AG10803 (cell line): Measurements from ENCODE around the gene GP1BA.

Experiments
- DNase-seq: peaks from one replicate; pipeline ENCODE4 v3.0.0; 2010; ENCODE audit warnings: low read depth
- H3K4me3 ChIP-seq: 2 replicates; pipeline ENCODE4 v1.5.1; 2011; ENCODE audit warnings: mild to moderate bottlenecking, low read length, control low read depth
- TF ChIP-seq, protein P1 (sequence below): conservative IDR thresholded peaks from 2 replicates; pipeline ENCODE4 v1.5.1; 2011; ENCODE audit warnings: mild to moderate bottlenecking, low read length, control low read depth, inconsistent platforms

Gene GP1BA

DNA sequence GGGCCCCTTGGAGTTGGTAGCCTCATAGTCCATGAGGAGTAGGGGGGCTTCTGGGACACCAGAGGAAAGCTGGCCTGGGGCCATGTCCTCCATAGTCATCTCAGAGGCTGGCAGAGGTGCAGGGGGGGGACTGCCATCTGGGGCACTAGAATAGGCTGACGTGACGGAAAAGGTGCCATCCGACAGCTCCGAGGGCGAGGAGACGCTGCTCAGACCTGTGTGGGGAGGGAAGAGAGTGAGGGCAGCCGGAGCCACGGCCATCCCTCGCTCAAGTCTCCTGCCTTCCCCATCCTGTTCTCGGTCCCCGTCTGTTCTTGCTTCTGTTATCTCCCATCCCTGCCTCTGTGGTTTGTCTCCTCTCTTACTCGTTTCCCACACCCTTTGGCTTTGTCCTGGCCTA lies 40.2 kb downstream of the GP1BA start:
- TF ChIP-seq, protein P1, sequence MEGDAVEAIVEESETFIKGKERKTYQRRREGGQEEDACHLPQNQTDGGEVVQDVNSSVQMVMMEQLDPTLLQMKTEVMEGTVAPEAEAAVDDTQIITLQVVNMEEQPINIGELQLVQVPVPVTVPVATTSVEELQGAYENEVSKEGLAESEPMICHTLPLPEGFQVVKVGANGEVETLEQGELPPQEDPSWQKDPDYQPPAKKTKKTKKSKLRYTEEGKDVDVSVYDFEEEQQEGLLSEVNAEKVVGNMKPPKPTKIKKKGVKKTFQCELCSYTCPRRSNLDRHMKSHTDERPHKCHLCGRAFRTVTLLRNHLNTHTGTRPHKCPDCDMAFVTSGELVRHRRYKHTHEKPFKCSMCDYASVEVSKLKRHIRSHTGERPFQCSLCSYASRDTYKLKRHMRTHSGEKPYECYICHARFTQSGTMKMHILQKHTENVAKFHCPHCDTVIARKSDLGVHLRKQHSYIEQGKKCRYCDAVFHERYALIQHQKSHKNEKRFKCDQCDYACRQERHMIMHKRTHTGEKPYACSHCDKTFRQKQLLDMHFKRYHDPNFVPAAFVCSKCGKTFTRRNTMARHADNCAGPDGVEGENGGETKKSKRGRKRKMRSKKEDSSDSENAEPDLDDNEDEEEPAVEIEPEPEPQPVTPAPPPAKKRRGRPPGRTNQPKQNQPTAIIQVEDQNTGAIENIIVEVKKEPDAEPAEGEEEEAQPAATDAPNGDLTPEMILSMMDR: no peak
- DNase-seq: no peak
- H3K4me3 ChIP-seq: no peak overlapping the region

DNA sequence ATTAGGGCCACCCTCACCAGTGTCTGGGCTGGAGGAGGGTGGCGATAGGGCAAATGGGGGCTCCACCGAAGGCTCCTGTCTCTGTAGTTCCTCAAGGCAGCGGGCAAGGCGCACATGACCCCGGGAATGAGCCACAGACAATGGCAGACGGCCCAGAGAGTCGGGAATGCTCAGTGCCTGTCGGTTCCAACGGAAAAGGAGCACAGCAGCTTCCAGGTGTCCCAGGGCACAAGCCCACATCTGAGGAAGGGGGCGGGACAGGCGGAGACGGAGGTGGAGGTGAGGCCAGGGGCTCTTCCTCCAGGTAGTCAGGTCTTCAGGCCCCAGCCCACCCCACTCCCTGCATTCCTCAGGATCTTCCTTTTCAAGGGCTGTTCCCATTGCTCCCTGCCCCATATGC lies 40.7 kb downstream of the GP1BA start:
- H3K4me3 ChIP-seq: no peak overlapping the region
- no peak for DNase-seq
- TF ChIP-seq, protein P1: no peak

DNA sequence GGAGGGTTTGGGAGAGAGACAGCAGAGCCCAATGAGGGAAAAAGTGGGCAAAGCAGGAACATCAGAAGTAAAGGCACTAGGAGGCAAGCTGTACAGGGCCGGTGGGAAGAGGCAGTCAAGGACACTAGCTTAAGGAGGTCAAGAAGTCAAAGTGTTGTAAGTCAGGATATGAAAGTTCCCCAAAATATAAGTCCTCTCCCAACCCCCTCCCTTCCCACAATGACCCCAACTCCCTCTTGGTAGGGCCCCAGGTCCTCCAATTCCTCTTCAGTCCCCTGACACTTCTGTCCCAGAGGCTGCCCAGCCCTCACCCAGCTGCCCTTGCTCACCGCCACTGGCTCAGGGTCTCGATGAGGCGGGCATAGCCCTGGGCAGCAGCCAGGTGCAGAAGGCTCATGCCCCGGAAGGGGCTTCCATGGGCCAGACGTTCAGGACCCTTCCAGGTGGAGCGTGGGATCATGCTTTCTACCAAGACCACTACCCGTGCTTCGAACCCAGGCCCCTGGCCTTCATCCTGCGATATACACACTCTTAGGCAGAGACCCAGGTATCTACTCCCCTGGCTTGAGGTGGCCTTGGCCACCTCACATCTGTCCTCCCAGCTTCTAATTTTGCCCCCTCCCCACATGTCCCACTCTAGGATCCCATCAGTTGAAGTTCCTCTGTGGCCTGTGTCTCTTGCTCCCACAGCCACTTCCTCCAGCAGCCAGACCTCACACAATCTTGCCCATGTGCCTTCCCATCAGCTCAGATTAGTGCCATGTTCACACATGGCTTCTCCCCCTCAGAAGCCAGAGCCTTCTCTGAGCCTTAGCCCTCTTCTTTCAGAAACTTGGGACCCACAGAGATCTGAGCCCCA lies 41.4 kb downstream of the GP1BA start:
- H3K4me3 ChIP-seq: no peak overlapping the region
- TF ChIP-seq, protein P1: no peak
- no peak for DNase-seq

DNA sequence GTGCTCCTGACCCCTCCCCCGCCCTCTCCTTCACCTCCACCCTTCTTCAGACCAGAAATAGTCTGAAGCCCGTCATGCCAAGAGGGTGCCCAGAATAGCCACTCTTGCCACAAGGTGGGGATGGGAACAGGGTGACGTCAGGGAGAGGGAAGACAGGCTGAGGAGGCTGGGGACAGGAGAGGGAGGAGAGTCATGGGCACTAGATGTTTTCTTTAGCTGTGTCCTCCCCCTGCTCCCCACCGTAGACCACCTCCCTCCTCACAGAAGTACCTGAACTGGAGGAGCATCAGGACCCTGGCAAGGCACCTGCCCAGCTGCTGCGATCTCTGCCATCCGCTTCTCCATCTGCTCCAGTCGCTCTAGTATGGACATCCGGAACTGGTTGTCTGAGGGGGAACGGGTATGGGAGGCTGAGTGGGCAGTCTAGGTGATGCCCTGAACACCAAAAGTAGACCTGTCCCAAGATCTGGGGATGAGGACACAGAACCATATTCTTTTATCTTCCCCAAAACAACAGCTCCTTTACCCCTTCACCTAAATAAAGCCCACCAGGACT lies 42.1 kb downstream of the GP1BA start:
- DNase-seq: no peak
- no peak overlapping the region for H3K4me3 ChIP-seq
- TF ChIP-seq, protein P1: no peak

DNA sequence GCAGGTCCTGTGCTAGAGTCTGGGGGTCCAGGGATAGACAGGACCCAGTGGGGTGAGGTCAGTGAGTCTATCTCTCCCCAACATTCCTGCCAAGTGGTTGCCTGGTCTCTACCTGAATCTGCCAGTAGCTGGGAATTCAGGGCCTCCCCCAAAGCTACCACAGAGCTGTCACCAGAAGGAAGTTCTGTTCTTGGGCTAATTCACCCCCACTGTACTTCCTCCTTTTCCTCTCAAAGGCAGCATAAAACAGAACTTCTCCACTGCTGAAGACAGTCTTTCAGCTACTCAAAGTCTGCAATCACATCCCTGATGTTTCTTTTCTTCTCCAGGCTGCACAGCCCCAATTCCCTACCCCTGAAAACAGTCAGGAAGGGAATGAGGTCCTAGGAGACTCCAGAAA lies 46.6 kb downstream of the GP1BA start:
- no peak for DNase-seq
- H3K4me3 ChIP-seq: no peak overlapping the region
- TF ChIP-seq, protein P1: no peak

DNA sequence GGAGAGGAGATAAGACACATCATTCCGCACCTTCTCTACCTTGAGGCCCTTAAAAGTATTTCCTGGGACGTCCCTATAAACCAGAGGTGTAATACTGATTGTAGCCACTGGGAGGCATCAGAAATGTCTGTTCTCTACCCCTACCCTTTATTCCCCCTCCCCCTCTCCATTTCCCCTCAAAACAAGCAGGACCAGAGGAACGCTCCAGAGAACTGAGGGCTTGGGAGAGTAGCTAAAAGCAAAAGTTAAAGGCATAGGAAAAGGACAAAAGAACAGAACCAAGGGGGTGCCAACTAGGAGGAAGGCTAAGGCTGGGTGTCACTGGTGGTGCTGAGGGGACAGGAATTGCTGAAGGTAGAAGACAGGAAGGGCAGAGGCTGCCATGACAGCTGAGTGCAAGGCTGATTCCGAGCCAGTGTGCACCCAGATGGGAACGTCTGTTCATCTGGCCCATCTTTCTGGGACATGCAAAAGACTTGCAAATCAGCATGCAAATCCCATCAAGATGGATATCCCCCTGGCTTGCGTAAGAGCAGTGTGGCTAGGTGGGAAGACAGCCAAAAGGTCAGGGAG lies 48.7 kb downstream of the GP1BA start:
- no peak overlapping the region for H3K4me3 ChIP-seq
- TF ChIP-seq, protein P1: peak; percentile 74
- peak; percentile 46 for DNase-seq

DNA sequence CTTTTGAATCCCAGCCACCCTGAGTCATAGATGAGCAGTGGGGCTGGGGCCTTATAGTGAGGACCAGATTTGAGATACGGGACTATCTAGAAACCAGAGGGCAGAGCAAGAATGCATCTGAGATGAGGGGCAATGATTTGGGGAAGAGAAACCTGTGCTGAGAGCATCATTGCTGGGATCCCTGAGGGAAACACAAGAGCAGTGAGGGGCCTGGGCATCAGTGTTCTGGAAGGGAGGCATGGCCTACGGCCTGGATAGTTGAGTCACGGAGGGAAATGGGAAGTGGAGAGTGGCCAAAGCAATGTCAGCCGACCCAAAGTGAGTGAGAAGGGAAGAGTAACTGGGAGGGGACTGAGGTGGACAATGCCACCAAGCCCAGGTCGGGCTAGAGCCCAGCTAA lies 50.2 kb downstream of the GP1BA start:
- H3K4me3 ChIP-seq: no peak overlapping the region
- DNase-seq: no peak
- TF ChIP-seq, protein P1: no peak
